SH-SY5Y (cell line): Measurements from ENCODE around the gene GSTK1.

Source experiments
- GATA2 ChIP-seq: IDR thresholded peaks from 2 replicates; pipeline ENCODE4 v1.6.1; 2011; ENCODE audit warnings: mild to moderate bottlenecking, low read depth, low read length
- GATA3 ChIP-seq: IDR thresholded peaks from 2 replicates; pipeline ENCODE4 v1.6.1; 2011; ENCODE audit warnings: low read depth, mild to moderate bottlenecking, low read length, moderate library complexity

DNA sequence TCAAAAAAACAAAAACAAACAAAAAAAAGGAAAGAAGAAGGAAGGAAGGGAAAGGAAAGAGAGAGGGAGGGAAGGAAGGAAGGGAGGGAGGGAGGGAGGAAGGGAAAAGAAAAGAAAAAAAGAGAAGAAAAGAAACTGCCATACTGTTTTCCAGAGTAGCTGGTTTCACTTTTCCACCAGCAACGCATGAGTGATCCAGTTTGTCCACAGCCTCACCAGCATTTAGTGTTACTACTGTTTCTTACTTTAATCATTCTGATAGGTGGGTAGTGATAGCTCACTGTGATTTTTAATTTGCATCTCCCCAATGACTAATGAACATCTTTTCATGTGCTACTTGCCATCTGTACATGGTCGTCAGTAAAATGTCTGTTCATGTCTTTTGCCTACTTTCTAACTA, 9.6 kb downstream of the GSTK1 start:
- TF ChIP-seq GATA2 (no peak), GATA3 (no peak)
